Smooth muscle cell (in vitro differentiated cells): Measurements from ENCODE around the gene CDKN2B-AS1. TPM values are rescaled to one million over a fixed set of nuclear protein-coding genes. Genes with fewer than 3 reads are reported as not detected.
A peak's percentile ranks its signal among the peaks of the same experiment; 100 is the strongest.

ENCODE experiments used
- DNase-seq: peaks from one replicate; lab custom pipeline; 2025; ENCODE audit not compliant: unreplicated experiment; lab: John Stamatoyannopoulos, UW
- H2AFZ ChIP-seq: fragments of 200-600 bp; sonication (generic); 2 replicates; pipeline ENCODE4 v1.6.0; 2016; ENCODE audit warnings: antibody characterized with exemption, low read depth, mild to moderate bottlenecking
- H3F3A ChIP-seq: fragments of 200-600 bp; sonication (generic); 2 replicates; pipeline ENCODE4 v1.6.0; 2017; ENCODE audit warnings: antibody characterized with exemption, low read depth
- H3K27ac ChIP-seq: fragments of 200-600 bp; sonication (generic); 2 replicates; pipeline ENCODE4 v1.5.1; 2016; ENCODE audit warnings: low read depth, mild to moderate bottlenecking
- H3K27me3 ChIP-seq: fragments of 200-600 bp; sonication (generic); 2 replicates; pipeline ENCODE4 v1.6.1; 2016; ENCODE audit warnings: low read depth, mild to moderate bottlenecking
- H3K36me3 ChIP-seq: fragments of 200-600 bp; sonication (generic); 2 replicates; pipeline ENCODE4 v1.5.1; 2016; ENCODE audit warnings: low read depth
- H3K4me1 ChIP-seq: fragments of 200-600 bp; sonication (generic); 2 replicates; pipeline ENCODE4 v1.5.1; 2016; ENCODE audit warnings: low read depth
- H3K4me2 ChIP-seq: fragments of 200-600 bp; sonication (generic); 2 replicates; pipeline ENCODE4 v1.6.0; 2016; ENCODE audit warnings: mild to moderate bottlenecking
- H3K4me3 ChIP-seq: fragments of 200-600 bp; sonication (generic); 2 replicates; pipeline ENCODE4 v1.5.1; 2016; ENCODE audit warnings: mild to moderate bottlenecking
- H3K79me2 ChIP-seq: fragments of 200-600 bp; sonication (generic); 2 replicates; pipeline ENCODE4 v1.6.0; 2016; ENCODE audit warnings: low read depth, mild to moderate bottlenecking
- H3K9ac ChIP-seq: fragments of 200-600 bp; sonication (generic); 2 replicates; pipeline ENCODE4 v1.6.0; 2016; ENCODE audit warnings: low read depth
- H3K9me3 ChIP-seq: fragments of 200-600 bp; sonication (generic); replicated peaks from 2 replicates; pipeline ENCODE4 v1.5.1; 2016; ENCODE audit warnings: low read depth
- H4K20me1 ChIP-seq: fragments of 200-600 bp; sonication (generic); 2 replicates; pipeline ENCODE4 v1.6.0; 2016; ENCODE audit warnings: low read depth
- CTCF ChIP-seq: fragments of 200-600 bp; sonication (generic); IDR thresholded peaks from 2 replicates; pipeline ENCODE4 v1.5.1; 2017; ENCODE audit warnings: borderline replicate concordance, mild to moderate bottlenecking, antibody characterized with exemption; ENCODE audit not compliant: insufficient read depth, poor library complexity, severe bottlenecking
- WGBS: methylation state at CpG from one replicate; pipeline ENCODE4 v1.1.7; 2016; ENCODE audit warnings: low lambda C conversion rate; 5-methylcytosine and 5-hydroxymethylcytosine counted together
- polyA plus RNA-seq: library from polyadenylated mRNA; unstranded; fragments of >200 nt; fragmentation: Nextera tagmentation; extraction: Ambion mirVana; gene quantifications from 2 replicates; pipeline ENCODE4 v1.2.1, GENCODE V29; 2016
- total RNA-seq: library from RNA; depleted of rRNA; stranded (reverse); fragments of >200 nt; gene quantifications from 2 replicates; pipeline ENCODE4 v1.2.3, GENCODE V29; 2014

CDKN2B-AS1 gene
- total and polyA plus RNA-seq, 2 experiments from 2014 or later, result 32.7 to 38.5 TPM

- 61% methylated on average over 3 of the region's 3 CpGs for WGBS
- Histone ChIP-seq H3K9ac (no peak overlapping the region), H3K36me3 (no peaks in the 10 kb centered on the region), H3K27ac (peak overlapping the region; percentile 53), H3K27me3 (no peaks in the 10 kb centered on the region), H3K9me3 (no peaks in the 10 kb centered on the region), H3F3A (peaks cover 7% of the 10 kb centered on the region), H3K4me2 (peak overlapping the region; percentile 7), H4K20me1 (no peaks in the 10 kb centered on the region), H3K4me1 (peaks cover 6% of the 10 kb centered on the region), H3K4me3 (no peak overlapping the region), H2AFZ (no peak overlapping the region), H3K79me2 (no peaks in the 10 kb centered on the region)
- DNase-seq, result no peak
- TF ChIP-seq CTCF, result no peak
These were observed 49.3 kb downstream of the CDKN2B-AS1 start for GRCh38 chr9:22043928-22044327.

GRCh38 chr9:22044583-22044982, 50.0 kb downstream of the CDKN2B-AS1 start:
- H3K27me3 ChIP-seq, result no peaks in the 10 kb centered on the region
- H3K27ac ChIP-seq, result peak overlapping the region; percentile 53
- H3K9ac ChIP-seq, result no peak overlapping the region
- no peaks in the 10 kb centered on the region for H3K79me2 ChIP-seq
- no peaks in the 10 kb centered on the region for H3K9me3 ChIP-seq
- H3F3A ChIP-seq, result peaks cover 6% of the 10 kb centered on the region
- no peak for DNase-seq
- no peak overlapping the region for H3K4me3 ChIP-seq
- no peak for TF ChIP-seq CTCF
- H4K20me1 ChIP-seq, result no peaks in the 10 kb centered on the region
- no peaks in the 10 kb centered on the region for H3K36me3 ChIP-seq
- H3K4me2 ChIP-seq, result peak overlapping the region; percentile 7
- no peak overlapping the region for H2AFZ ChIP-seq
- H3K4me1 ChIP-seq, result peaks cover 10% of the 10 kb centered on the region

- H3K79me2 ChIP-seq, result no peaks in the 10 kb centered on the region
- H3K27ac ChIP-seq, result peak overlapping the region; percentile 53
- peaks cover 14% of the 10 kb centered on the region for H3K4me1 ChIP-seq
- H3K9ac ChIP-seq, result no peak overlapping the region
- no peaks in the 10 kb centered on the region for H3K9me3 ChIP-seq
- no peak overlapping the region for H2AFZ ChIP-seq
- H3K4me3 ChIP-seq, result no peak overlapping the region
- no peaks in the 10 kb centered on the region for H4K20me1 ChIP-seq
- TF ChIP-seq CTCF, result no peak
- DNase-seq, result no peak
- H3K27me3 ChIP-seq, result no peaks in the 10 kb centered on the region
- H3F3A ChIP-seq, result no peaks in the 10 kb centered on the region
- peak overlapping the region; percentile 7 for H3K4me2 ChIP-seq
- no peaks in the 10 kb centered on the region for H3K36me3 ChIP-seq
These were observed 50.8 kb downstream of the CDKN2B-AS1 start for GRCh38 chr9:22045423-22045822.

DNA sequence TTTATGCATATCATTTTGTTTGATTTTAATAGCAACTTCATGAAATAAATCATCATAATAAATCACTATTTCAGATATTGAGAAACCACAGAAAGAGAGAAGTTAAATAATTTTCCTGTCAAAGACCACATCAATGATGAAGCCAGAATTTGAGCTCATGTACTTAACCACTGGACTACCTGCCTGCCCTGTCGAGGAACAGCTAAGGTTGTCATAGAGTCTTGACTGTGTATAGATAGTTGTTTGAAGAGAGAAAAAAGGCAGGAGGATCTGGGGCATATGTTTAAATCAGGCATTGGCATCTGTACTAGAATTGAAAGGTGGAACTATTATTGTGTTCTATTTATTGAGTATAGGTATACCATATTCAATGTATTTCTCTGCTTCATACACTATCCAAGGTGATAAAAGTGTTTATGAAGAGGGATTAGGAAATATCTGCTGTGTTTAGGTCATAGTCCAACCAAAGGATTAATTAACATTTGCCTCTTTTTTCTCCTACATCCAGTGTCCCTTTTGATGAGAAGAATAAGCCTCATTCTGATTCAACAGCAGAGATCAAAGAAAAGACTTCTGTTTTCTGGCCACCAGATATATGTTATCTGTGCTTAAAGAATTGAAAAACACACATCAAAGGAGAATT, 51.8 kb downstream of the CDKN2B-AS1 start:
- no peaks in the 10 kb centered on the region for H3K9me3 ChIP-seq
- WGBS, result 86% methylated on average over 1 of the region's 1 CpG
- H2AFZ ChIP-seq, result no peak overlapping the region
- TF ChIP-seq CTCF, result no peak
- peaks cover 9% of the 10 kb centered on the region for H3K4me1 ChIP-seq
- H3K36me3 ChIP-seq, result no peaks in the 10 kb centered on the region
- no peak overlapping the region for H3K4me2 ChIP-seq
- H4K20me1 ChIP-seq, result no peaks in the 10 kb centered on the region
- no peaks in the 10 kb centered on the region for H3K27me3 ChIP-seq
- H3F3A ChIP-seq, result no peaks in the 10 kb centered on the region
- no peak overlapping the region for H3K4me3 ChIP-seq
- peak overlapping the region; percentile 11 for H3K27ac ChIP-seq
- no peak for DNase-seq
- H3K9ac ChIP-seq, result no peak overlapping the region
- no peaks in the 10 kb centered on the region for H3K79me2 ChIP-seq
